HG02885 (cell line): ENCODE results near the gene ELAPOR2.
"Not testable (repeated sequence)": the region's sequence is repeated elsewhere in the genome, so short reads cannot be mapped to it uniquely, and the experiment has no call there.

ENCODE experiments used
- ATAC-seq: cut with Tn5 transposase; IDR thresholded peaks from one replicate; pipeline ENCODE4 v1.9.1; 2021; ENCODE audit warnings: mild to moderate bottlenecking; ENCODE audit not compliant: unreplicated experiment, poor library complexity

Gene ELAPOR2

GRCh38 chr7:87044713-87045112 lies 14.7 kb downstream of the ELAPOR2 start:
- not testable (repeated sequence) for ATAC-seq

- not testable (repeated sequence) for ATAC-seq
Observed at GRCh38 chr7:87041586-87041985, 17.9 kb downstream of the ELAPOR2 start.

- ATAC-seq = not testable (repeated sequence)
Observed at GRCh38 chr7:87039691-87040299, 19.7 kb downstream of the ELAPOR2 start.

- ATAC-seq = no peak
Observed at GRCh38 chr7:87038993-87039690, 20.3 kb downstream of the ELAPOR2 start.

- ATAC-seq = no peak
Observed at GRCh38 chr7:87036985-87037384, 22.5 kb downstream of the ELAPOR2 start.

GRCh38 chr7:87032604-87033339 lies 26.7 kb downstream of the ELAPOR2 start:
- peak; percentile 49 for ATAC-seq

- no peak for ATAC-seq
Observed at GRCh38 chr7:87029078-87029477, 30.4 kb downstream of the ELAPOR2 start.

- no peak for ATAC-seq
Observed at GRCh38 chr7:87028636-87029035, 30.8 kb downstream of the ELAPOR2 start.

GRCh38 chr7:87027900-87028299 lies 31.6 kb downstream of the ELAPOR2 start:
- ATAC-seq = peak; percentile 94

- ATAC-seq = no peak
Observed at GRCh38 chr7:87021285-87021684, 38.2 kb downstream of the ELAPOR2 start.

GRCh38 chr7:87016606-87017005 lies 42.8 kb downstream of the ELAPOR2 start:
- ATAC-seq = no peak

GRCh38 chr7:87013840-87014190 lies 45.6 kb downstream of the ELAPOR2 start:
- ATAC-seq = no peak

GRCh38 chr7:87013136-87013839 lies 46.2 kb downstream of the ELAPOR2 start:
- ATAC-seq = no peak
